ENCODE data around the gene FANCG.

The FANCG gene

DNA sequence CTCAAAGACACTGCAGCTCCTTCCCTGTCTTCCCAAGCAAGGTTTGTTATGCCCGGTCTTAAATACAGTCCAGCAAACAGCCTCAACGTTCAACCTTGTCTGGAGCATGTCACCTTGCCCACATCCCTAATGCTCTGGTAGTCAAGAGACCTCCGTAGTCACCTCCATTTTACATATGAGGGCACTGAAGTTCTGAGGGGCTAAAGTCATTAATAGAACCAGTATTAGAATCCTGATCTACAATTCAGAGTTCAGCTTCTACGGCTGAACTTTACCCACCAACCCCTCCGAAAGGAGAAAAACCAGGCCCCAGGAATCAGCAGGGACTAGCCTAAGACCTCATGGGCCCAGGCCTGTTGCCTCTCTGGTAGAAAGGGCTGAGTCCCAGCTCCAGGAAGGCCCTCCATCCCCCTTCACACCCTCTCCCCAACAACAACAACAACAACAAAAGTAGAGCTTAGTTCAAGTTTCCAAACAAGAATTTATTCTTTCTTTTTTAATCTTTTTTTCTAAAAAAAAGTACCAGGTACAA lies 24.0 kb upstream of the FANCG start:
- DNase-seq (ENCODE audit: low spot score), result no peak

DNA sequence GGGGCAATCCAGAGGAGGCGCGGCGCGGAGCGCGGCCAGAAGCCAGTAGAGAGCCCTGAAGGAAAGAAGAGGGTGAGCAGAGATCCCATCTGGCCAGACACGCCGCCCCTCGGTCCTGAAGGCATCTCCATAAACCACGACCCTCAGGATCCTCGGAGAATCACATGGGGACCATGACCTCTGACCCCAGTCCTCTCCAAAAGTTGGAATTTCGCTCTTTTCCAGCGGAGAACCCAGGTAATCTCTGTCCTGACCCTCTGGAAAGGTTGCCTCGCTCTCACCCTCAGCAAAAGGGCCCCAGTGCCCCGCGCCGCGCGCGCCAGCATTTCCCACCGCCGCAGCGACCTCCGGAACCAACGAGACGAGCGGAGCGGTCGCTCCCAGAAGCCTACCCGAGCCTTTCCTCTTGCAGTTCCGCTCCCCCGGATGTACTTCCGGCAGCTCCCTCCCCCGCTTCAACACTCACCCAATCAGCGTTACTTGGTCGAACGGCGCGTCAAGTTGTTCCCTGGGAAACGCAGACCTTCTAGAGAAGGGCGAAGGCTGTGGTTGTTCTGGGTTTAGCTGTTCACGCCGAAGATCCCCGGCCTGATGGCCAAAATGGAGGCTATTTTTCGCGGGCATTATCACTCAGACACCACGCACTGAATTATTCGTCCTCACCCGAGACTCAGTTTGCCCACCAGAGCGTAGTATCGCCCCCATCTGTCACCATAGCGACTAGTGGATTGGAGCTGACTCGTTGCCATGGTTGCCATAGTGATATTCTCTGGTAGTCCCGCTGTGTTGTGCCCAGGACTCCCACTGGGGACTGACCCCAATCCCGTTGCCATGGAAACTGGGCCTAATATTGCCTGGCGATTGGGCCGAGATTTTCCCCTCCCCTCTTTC lies 23.3 kb upstream of the FANCG start, which contains the start of gene STOML2:
Gene STOML2 (minus strand): TSS at position 363 of the 891 bp plus-strand sequence. CDS start 37 bp downstream, at position 326.
- DNase-seq (ENCODE audit: low spot score), result peak; percentile 95

- DNase-seq (ENCODE audit: low spot score), result no peak
Measured at GRCh38 chr9:35102465-35102768, 22.7 kb upstream of the FANCG start.

- no peak for DNase-seq (ENCODE audit: low spot score)
Measured at GRCh38 chr9:35097573-35097972, 17.8 kb upstream of the FANCG start.

- peak; percentile 91 for DNase-seq (ENCODE audit: low spot score)
Measured at GRCh38 chr9:35096035-35096849, 16.5 kb upstream of the FANCG start, which contains the start of gene PIGO. TSS of gene PIGO (minus strand) at chr9:35096591. CDS start at chr9:35095565, 1,026 bp downstream.

DNA sequence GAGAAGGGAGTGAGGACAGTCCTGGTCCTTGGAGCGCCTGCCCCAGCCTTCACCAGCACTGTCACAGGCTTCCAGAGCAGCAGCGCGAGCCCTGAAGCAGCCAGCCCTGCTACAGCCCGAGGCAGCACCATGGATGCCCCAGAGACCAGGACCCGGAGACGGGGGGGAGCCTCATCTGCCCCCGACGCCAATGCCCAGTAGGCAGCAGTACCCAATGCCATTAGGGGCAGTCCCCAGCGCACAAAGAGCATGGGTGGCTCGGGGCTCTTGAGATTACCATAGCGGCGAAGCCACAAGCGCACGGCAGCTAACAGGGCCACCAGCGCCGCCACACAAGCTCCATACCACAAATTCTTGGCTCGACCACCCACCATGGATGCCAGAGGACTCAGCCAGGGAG lies 11.8 kb upstream of the FANCG start:
- DNase-seq (ENCODE audit: low spot score), result no peak

- DNase-seq (ENCODE audit: low spot score), result no peak
Measured at GRCh38 chr9:35089434-35089833, 9.7 kb upstream of the FANCG start.

DNA sequence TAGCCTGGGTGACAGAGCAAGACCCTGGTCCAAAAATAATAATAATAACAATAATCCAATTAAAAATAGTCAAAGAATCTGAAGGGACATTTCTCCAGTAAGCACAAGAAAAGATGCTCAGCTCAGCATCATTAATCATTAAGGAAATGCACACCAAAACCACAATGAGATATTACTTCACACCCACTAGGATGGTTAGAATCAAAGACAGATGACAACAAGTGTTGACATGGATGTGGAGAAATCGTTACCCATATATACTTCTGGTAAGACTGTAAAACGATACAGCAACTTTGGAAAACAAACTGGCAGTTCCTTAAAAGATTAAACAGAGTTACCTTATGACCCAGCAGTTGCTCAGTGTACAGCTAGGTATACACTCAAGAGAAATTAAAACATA lies 5.3 kb upstream of the FANCG start:
- no peak for DNase-seq (ENCODE audit: low spot score)

DNA sequence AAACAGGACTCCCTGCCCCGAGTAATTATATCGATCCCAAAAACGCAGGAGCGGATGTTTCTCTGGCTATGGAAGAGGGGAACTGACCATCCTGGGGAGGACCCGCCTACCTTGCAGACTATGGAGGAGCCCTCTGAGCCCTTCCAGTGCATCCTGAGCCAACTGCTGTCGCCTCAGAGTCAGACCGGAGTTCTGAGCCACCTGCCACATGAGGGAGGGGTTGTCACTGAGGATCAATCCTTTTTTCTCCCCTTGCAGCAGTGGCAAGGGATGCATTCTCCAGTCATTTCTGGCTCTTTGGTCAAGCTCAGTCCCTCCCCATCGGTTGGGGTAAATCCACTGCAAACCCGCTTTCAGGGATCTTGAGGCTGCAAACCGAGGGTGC lies 709 bp downstream of the FANCG start:
- no peak for DNase-seq (ENCODE audit: low spot score)

- DNase-seq (ENCODE audit: low spot score), result no peak
Measured at GRCh38 chr9:35078066-35078465, 1.7 kb downstream of the FANCG start.

- no peak for DNase-seq (ENCODE audit: low spot score)
Measured at GRCh38 chr9:35076848-35077247, 2.9 kb downstream of the FANCG start.

GRCh38 chr9:35075358-35075757 lies 4.4 kb downstream of the FANCG start:
- no peak for DNase-seq (ENCODE audit: low spot score)

- no peak for DNase-seq (ENCODE audit: low spot score)
Measured at GRCh38 chr9:35074791-35075190, 5.0 kb downstream of the FANCG start.

GRCh38 chr9:35074141-35074540 lies 5.6 kb downstream of the FANCG start:
- no peak for DNase-seq (ENCODE audit: low spot score)

GRCh38 chr9:35073279-35073612 lies 6.5 kb downstream of the FANCG start:
- DNase-seq (ENCODE audit: low spot score), result no peak

- peak; percentile 99 for DNase-seq (ENCODE audit: low spot score)
Measured at GRCh38 chr9:35072461-35073278, 7.1 kb downstream of the FANCG start, which contains the start of gene VCP. TSS of gene VCP (minus strand) at chr9:35072625. CDS start at chr9:35072353, 272 bp downstream.

GRCh38 chr9:35071814-35072460 lies 7.8 kb downstream of the FANCG start:
- DNase-seq (ENCODE audit: low spot score), result peak; percentile 66

DNA sequence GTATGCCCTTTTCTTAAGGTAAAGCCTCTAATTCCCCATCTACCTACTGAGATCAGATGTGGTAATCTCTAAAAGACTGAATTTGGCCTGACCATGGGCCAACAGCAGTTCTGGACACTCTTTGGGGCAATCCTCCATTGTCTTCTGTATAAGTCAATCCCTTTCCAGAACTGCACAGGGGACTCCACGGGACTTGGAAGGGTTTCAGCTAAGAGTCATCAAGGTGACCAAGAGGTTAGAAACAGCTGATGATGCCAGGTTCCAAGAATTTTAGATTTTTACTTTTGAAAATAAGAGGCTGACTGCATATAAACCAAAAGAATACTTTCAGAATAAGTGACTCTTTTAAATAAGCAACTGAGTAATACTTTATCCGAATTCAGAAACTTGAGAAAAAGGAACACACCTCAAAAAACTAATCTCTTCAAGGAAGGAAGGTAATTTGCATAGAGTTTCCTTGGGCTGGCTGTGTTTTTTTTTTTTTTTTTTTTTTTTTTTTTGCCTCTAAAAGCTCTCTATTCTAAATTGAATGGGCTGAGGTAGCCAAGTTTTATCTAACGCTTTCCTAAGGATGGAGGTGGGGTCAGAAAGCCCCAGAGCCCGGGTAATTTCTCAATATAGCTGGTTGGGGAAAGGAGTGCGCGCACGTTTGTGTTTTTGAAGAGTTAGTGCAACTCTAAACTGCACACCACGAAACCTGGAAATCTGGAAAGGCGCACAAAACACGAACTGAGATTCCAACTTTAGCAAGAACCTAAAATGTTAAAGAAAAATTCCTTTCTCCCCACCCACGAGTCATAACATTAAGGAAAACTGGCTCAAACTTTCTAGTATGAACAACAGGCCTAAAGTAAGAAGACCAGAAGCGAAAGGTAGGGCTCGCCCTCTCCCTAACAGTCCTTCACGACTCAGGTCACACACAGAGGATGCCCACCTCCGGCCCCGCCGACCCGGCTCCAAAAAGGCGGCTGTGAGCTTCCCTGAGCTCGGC lies 8.6 kb downstream of the FANCG start:
- peak; percentile 55 for DNase-seq (ENCODE audit: low spot score)

DNA sequence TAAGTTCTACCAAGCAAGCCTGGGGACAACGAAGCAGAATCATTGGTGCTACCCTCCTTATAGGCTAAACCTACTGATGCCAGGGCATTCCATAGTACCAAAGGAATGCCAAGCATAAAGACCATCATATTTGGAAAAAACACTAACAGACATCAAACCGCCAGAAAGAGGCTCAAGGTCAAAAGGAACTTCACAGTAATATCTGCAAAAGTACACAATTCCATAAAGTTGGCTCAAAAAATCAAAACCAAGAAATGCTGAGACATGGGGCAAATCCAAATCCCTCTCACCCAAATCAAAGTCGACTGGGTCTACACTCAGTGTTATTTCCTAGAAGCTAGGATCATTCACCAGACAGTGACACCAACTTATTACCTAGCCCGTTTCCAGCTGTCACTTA lies 10.7 kb downstream of the FANCG start:
- DNase-seq (ENCODE audit: low spot score), result no peak

- DNase-seq (ENCODE audit: low spot score), result no peak
Measured at GRCh38 chr9:35067056-35067455, 12.7 kb downstream of the FANCG start.

Measured in CD4-positive, alpha-beta T cell treated with Interleukin-2 at 100 ng/mL for 4 hours (primary cell).